Keratinocyte (primary cell): ENCODE measurements around the gene COTL1.

Experiments
- CTCF ChIP-seq, 3 experiments: IDR thresholded peaks in 1 of 3; conservative IDR thresholded peaks in 1 of 3; optimal IDR thresholded peaks in 1 of 3; 2 replicates in 2 of 3; 3 replicates in 1 of 3; pipeline versions ENCODE3 to v1.5.1; 2011; ENCODE audit warnings: low read length in 3 of 3, mild to moderate bottlenecking in 3 of 3, moderate library complexity in 2 of 3, control low read depth in 1 of 3, inconsistent platforms in 1 of 3; ENCODE audit not compliant: insufficient read depth in 2 of 3; ENCODE audit errors: extremely low read depth in 1 of 3
- EZH2 ChIP-seq: IDR thresholded peaks from one replicate; pipeline ENCODE4 v1.6.1; 2012; ENCODE audit warnings: inconsistent platforms, mild to moderate bottlenecking, low read length, moderate library complexity

GRCh38 chr16:84547546-84548061 lies 70.3 kb downstream of the COTL1 start:
- TF ChIP-seq EZH2: no peak
- TF ChIP-seq CTCF (optimal IDR thresholded peaks at IDR 0.05 in 1 of 3, IDR thresholded peaks at IDR 0.05 in 1 of 3, conservative IDR thresholded peaks at IDR 0.05 in 1 of 3; ENCODE audit: extremely low read depth in 1 of 3, insufficient read depth in 2 of 3, low read length in 3 of 3): no peak
